ENCODE results near the gene MSRB1. TPM values are rescaled to one million over a fixed set of nuclear protein-coding genes. Genes with fewer than 3 reads are reported as not detected.

The MSRB1 gene
- total and polyA plus RNA-seq, 2 of the 13 experiments (the other 11 are each of a cell fraction or from before 2014, with no cell fraction given), result 32.1 to 75.4 TPM

- TF ChIP-seq MNT (IDR thresholded peaks at IDR 0.05) (no peak), ZNF3 (CRISPR knock-in tag; IDR thresholded peaks at IDR 0.05) (no peak), MIER3 (CRISPR knock-in tag; IDR thresholded peaks at IDR 0.05; ENCODE audit: borderline replicate concordance) (no peak), FOSL2 (CRISPR knock-in tag; IDR thresholded peaks at IDR 0.05) (no peak), TCF7 (IDR thresholded peaks at IDR 0.05; ENCODE audit: low read depth) (no peak), ZNF816 (CRISPR knock-in tag; IDR thresholded peaks at IDR 0.05; ENCODE audit: borderline replicate concordance) (no peak), REST (IDR thresholded peaks at IDR 0.05; ENCODE audit: borderline replicate concordance in 1 of 2, low read depth in 1 of 2, low read length in 2 of 2) (no peak), NKX3-1 (CRISPR knock-in tag; IDR thresholded peaks at IDR 0.05) (no peak), ARNT (IDR thresholded peaks at IDR 0.05) (no peak), U2AF2 (IDR thresholded peaks at IDR 0.05; ENCODE audit: low read depth, low read length) (no peak), ZBED4 (CRISPR knock-in tag; IDR thresholded peaks at IDR 0.05; ENCODE audit: borderline replicate concordance) (no peak), ZNF552 (CRISPR knock-in tag; IDR thresholded peaks at IDR 0.05; ENCODE audit: borderline replicate concordance) (no peak), BHLHE40 (IDR thresholded peaks at IDR 0.05; ENCODE audit: low read length) (no peak), EP300 (IDR thresholded peaks at IDR 0.05; ENCODE audit: low read depth in 2 of 2, low read length in 2 of 2) (0 out of 4 replicates have a peak, but pooled peaks of 1 of the 2 experiments have one; percentile 22), EP300 (CRISPR knock-in tag; IDR thresholded peaks at IDR 0.05; ENCODE audit: borderline replicate concordance) (no peak), U2AF1 (optimal IDR thresholded peaks at IDR 0.05; ENCODE audit: low read depth, low read length) (no peak), TFDP1 (CRISPR knock-in tag; IDR thresholded peaks at IDR 0.05; ENCODE audit: borderline replicate concordance) (no peak), TAF1 (CRISPR knock-in tag; IDR thresholded peaks at IDR 0.05) (peak; percentile 29; the same call in 1 of the 2 replicates), GATAD1 (CRISPR knock-in tag; IDR thresholded peaks at IDR 0.05) (no peak)
Measured at GRCh38 chr16:1984347-1985225, 41.6 kb upstream of the MSRB1 start (continued).

Data from HepG2 (cell line).